Mammary epithelial cell (primary cell): ENCODE data around the gene RHOXF2.

Experiments
- EZH2 ChIP-seq: IDR thresholded peaks from 2 replicates; pipeline ENCODE4 v1.6.1; 2012; ENCODE audit warnings: low read length, inconsistent platforms, borderline replicate concordance
- TF ChIP-seq, protein P1 (sequence below), 2 donors: IDR thresholded peaks in 1 of 2; conservative IDR thresholded peaks in 1 of 2; 2 replicates each; pipeline ENCODE4 v1.5.1; 2011 to 2012; ENCODE audit warnings: inconsistent platforms in 2 of 2, low read length in 2 of 2, mild to moderate bottlenecking in 2 of 2, control low read depth in 1 of 2, low read depth in 1 of 2; ENCODE audit not compliant: insufficient read depth in 1 of 2; ENCODE audit errors: extremely low read depth in 1 of 2

DNA sequence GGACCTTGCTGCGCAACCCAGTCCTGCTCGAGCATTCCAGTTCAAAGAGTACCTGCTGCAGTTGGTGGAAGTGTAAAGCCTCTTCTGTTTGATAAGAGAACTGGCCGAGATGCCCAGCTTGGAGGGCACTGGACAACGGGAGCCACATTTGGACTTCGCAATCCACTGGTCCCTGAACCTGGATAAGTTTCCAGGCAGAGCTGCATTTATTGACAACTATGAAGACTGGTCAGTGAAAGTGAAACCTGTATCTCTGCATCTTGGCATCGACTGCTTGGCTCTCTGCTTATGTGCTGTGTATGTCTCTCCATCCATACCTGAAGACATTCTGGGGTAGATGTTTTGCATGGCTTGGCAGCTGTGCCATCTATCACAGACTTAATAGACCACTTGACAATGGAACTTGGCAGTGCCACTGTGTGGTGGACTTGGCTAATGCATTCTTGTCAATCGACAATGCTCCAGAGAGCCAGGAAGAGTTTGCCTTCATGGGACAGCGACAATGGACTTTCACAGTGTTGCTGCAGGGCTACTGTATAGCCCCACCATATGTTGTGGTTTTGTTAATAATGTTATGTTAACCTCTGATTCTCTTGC lies 48.7 kb downstream of the RHOXF2 start:
- TF ChIP-seq, protein P1, sequence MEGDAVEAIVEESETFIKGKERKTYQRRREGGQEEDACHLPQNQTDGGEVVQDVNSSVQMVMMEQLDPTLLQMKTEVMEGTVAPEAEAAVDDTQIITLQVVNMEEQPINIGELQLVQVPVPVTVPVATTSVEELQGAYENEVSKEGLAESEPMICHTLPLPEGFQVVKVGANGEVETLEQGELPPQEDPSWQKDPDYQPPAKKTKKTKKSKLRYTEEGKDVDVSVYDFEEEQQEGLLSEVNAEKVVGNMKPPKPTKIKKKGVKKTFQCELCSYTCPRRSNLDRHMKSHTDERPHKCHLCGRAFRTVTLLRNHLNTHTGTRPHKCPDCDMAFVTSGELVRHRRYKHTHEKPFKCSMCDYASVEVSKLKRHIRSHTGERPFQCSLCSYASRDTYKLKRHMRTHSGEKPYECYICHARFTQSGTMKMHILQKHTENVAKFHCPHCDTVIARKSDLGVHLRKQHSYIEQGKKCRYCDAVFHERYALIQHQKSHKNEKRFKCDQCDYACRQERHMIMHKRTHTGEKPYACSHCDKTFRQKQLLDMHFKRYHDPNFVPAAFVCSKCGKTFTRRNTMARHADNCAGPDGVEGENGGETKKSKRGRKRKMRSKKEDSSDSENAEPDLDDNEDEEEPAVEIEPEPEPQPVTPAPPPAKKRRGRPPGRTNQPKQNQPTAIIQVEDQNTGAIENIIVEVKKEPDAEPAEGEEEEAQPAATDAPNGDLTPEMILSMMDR (conservative IDR thresholded peaks at IDR 0.05 in 1 of 2, IDR thresholded peaks at IDR 0.05 in 1 of 2; ENCODE audit: extremely low read depth in 1 of 2, insufficient read depth in 1 of 2, low read depth in 1 of 2, low read length in 2 of 2): no peak
- no peak for TF ChIP-seq EZH2
